HUES64 (cell line): Measurements from ENCODE around the gene HTR6.

Experiments used
- H3K27ac ChIP-seq: 2 replicates; pipeline ENCODE4 v1.7.0; 2013; ENCODE audit warnings: low read depth, low read length, inconsistent platforms
- H3K27me3 ChIP-seq: 2 replicates; pipeline ENCODE4 v1.6.1; 2013; ENCODE audit warnings: mild to moderate bottlenecking, low read length; ENCODE audit not compliant: insufficient read depth
- H3K36me3 ChIP-seq: 2 replicates; pipeline ENCODE4 v1.6.1; 2013; ENCODE audit warnings: mild to moderate bottlenecking, low read length; ENCODE audit not compliant: insufficient read depth
- H3K4me1 ChIP-seq: 2 replicates; pipeline ENCODE4 v1.6.1; 2013; ENCODE audit warnings: mild to moderate bottlenecking, low read length, moderate library complexity; ENCODE audit not compliant: insufficient read depth
- H3K4me3 ChIP-seq: 2 replicates; pipeline ENCODE4 v1.5.1; 2013; ENCODE audit warnings: mild to moderate bottlenecking, low read length, moderate library complexity
- H3K9ac ChIP-seq: 2 replicates; pipeline ENCODE4 v1.6.1; 2013; ENCODE audit warnings: mild to moderate bottlenecking, low read depth, low read length
- H3K9me3 ChIP-seq: 2 replicates; pipeline ENCODE4 v1.6.1; 2013; ENCODE audit warnings: low read depth, low read length; ENCODE audit not compliant: insufficient read depth
- WGBS: fragments of 150-250, 120-280 bp; methylation state at CpG from one replicate; pipeline ENCODE4 v1.1.7; 2013; ENCODE audit warnings: missing lambda C conversion rate; 5-methylcytosine and 5-hydroxymethylcytosine counted together

Gene HTR6

GRCh38 chr1:19704247-19705113 is 39.8 kb downstream of the HTR6 start:
- Histone ChIP-seq H3K4me3 (peak overlapping the region; percentile 33), H3K4me1 (peaks cover 7% of the 10 kb centered on the region; the same call in 1 of the 2 replicates), H3K9ac (no peak overlapping the region), H3K36me3 (no peaks in the 10 kb centered on the region), H3K9me3 (no peaks in the 10 kb centered on the region), H3K27me3 (no peaks in the 10 kb centered on the region), H3K27ac (no peak overlapping the region)
- 17% methylated on average over 19 of the region's 19 CpGs for WGBS

GRCh38 chr1:19705464-19705863 is 40.8 kb downstream of the HTR6 start:
- H3K9me3 ChIP-seq: no peaks in the 10 kb centered on the region
- peaks cover 7% of the 10 kb centered on the region; the same call in 1 of the 2 replicates for H3K4me1 ChIP-seq
- H3K27me3 ChIP-seq: no peaks in the 10 kb centered on the region
- no peak overlapping the region for H3K27ac ChIP-seq
- no peak overlapping the region for H3K4me3 ChIP-seq
- H3K36me3 ChIP-seq: no peaks in the 10 kb centered on the region
- H3K9ac ChIP-seq: no peak overlapping the region
- 98% methylated on average over 3 of the region's 4 CpGs for WGBS

- H3K4me1 ChIP-seq: peaks cover 7% of the 10 kb centered on the region; the same call in 1 of the 2 replicates
- over 99% methylated on average over 3 of the region's 4 CpGs for WGBS
- H3K36me3 ChIP-seq: no peaks in the 10 kb centered on the region
- H3K27me3 ChIP-seq: no peaks in the 10 kb centered on the region
- H3K9me3 ChIP-seq: no peaks in the 10 kb centered on the region
- H3K27ac ChIP-seq: no peak overlapping the region
- no peak overlapping the region for H3K4me3 ChIP-seq
- H3K9ac ChIP-seq: no peak overlapping the region
Measured at GRCh38 chr1:19706136-19706535, 41.5 kb downstream of the HTR6 start.

- Histone ChIP-seq H3K9ac (no peak overlapping the region), H3K27ac (no peak overlapping the region), H3K9me3 (no peaks in the 10 kb centered on the region), H3K4me1 (peaks cover 7% of the 10 kb centered on the region; the same call in 1 of the 2 replicates), H3K4me3 (no peak overlapping the region), H3K27me3 (no peaks in the 10 kb centered on the region), H3K36me3 (no peaks in the 10 kb centered on the region)
- 86% methylated on average over 7 of the region's 8 CpGs for WGBS
Measured at GRCh38 chr1:19708567-19709110, 44.0 kb downstream of the HTR6 start.

- WGBS: 88% methylated on average over 1 of the region's 4 CpGs
- Histone ChIP-seq H3K4me3 (no peak overlapping the region), H3K9me3 (no peaks in the 10 kb centered on the region), H3K9ac (no peak overlapping the region), H3K36me3 (no peaks in the 10 kb centered on the region), H3K4me1 (0 out of 2 replicates have a peak, but pooled peaks cover 3% of the 10 kb centered on the region), H3K27ac (no peak overlapping the region), H3K27me3 (no peaks in the 10 kb centered on the region)
Measured at GRCh38 chr1:19709260-19709793, 44.7 kb downstream of the HTR6 start.

GRCh38 chr1:19710825-19711611 is 46.3 kb downstream of the HTR6 start:
- Histone ChIP-seq H3K4me3 (no peak overlapping the region), H3K9me3 (no peaks in the 10 kb centered on the region), H3K9ac (no peak overlapping the region), H3K36me3 (no peaks in the 10 kb centered on the region), H3K4me1 (no peaks in the 10 kb centered on the region), H3K27me3 (no peaks in the 10 kb centered on the region), H3K27ac (no peak overlapping the region)
- 94% methylated on average over 12 of the region's 12 CpGs for WGBS

- Histone ChIP-seq H3K36me3 (no peaks in the 10 kb centered on the region), H3K4me3 (no peak overlapping the region), H3K4me1 (no peaks in the 10 kb centered on the region), H3K9me3 (no peaks in the 10 kb centered on the region), H3K9ac (no peak overlapping the region), H3K27me3 (no peaks in the 10 kb centered on the region), H3K27ac (no peak overlapping the region)
- 68% methylated on average over 4 of the region's 4 CpGs for WGBS
Measured at GRCh38 chr1:19712928-19713327, 48.3 kb downstream of the HTR6 start.

- Histone ChIP-seq H3K27me3 (no peaks in the 10 kb centered on the region), H3K4me1 (peaks cover 3% of the 10 kb centered on the region; the same call in 1 of the 2 replicates), H3K9me3 (no peaks in the 10 kb centered on the region), H3K4me3 (no peak overlapping the region), H3K36me3 (no peaks in the 10 kb centered on the region), H3K9ac (no peak overlapping the region), H3K27ac (no peak overlapping the region)
- 35% methylated on average over 12 of the region's 12 CpGs for WGBS
Measured at GRCh38 chr1:19715334-19716203, 50.9 kb downstream of the HTR6 start.

GRCh38 chr1:19717467-19717866 is 52.8 kb downstream of the HTR6 start:
- H3K9me3 ChIP-seq: no peaks in the 10 kb centered on the region
- 88% methylated on average over 6 of the region's 6 CpGs for WGBS

GRCh38 chr1:19720174-19720573 is 55.5 kb downstream of the HTR6 start:
- 95% methylated on average over 4 of the region's 4 CpGs for WGBS

More at GRCh38 chr1:19717467-19717866, 52.8 kb downstream of the HTR6 start:
- peaks cover 8% of the 10 kb centered on the region; the same call in 1 of the 2 replicates for H3K4me1 ChIP-seq
- no peak overlapping the region for H3K9ac ChIP-seq
- H3K27ac ChIP-seq: no peak overlapping the region
- H3K36me3 ChIP-seq: no peaks in the 10 kb centered on the region
- H3K4me3 ChIP-seq: no peak overlapping the region
- no peaks in the 10 kb centered on the region for H3K27me3 ChIP-seq

More at GRCh38 chr1:19720174-19720573, 55.5 kb downstream of the HTR6 start:
- Histone ChIP-seq H3K27ac (no peak overlapping the region), H3K27me3 (no peaks in the 10 kb centered on the region), H3K4me3 (no peak overlapping the region), H3K9me3 (no peaks in the 10 kb centered on the region), H3K36me3 (no peaks in the 10 kb centered on the region), H3K4me1 (peaks cover 8% of the 10 kb centered on the region; the same call in 1 of the 2 replicates), H3K9ac (no peak overlapping the region)
